Measurements from ENCODE around the gene ACTMAP. TPM values are rescaled to one million over a fixed set of nuclear protein-coding genes. Genes with fewer than 3 reads are reported as not detected.

The ACTMAP gene
- total and polyA plus RNA-seq, 8 donors: 10.3 to 17.6 (median 14.0) TPM

- Histone ChIP-seq H3K27me3 (no peaks in the 10 kb centered on the region), H3K4me3 (peak overlapping the region; percentile 61 to 91), H3K36me3 (peaks cover 0 to 19% of the 10 kb centered on the region in 2 donors), H3K27ac (peak overlapping the region; percentile 92 to 94), H3K4me1 (peaks cover 39 to 79% of the 10 kb centered on the region in 2 donors), H3K9me3 (no peaks in the 10 kb centered on the region)
- TF ChIP-seq CTCF (IDR thresholded peaks at IDR 0.05): no peak
- intact Hi-C loops (cut with DNase I): no loop called here
- no peak for ATAC-seq
- peak in 1 of 4 donors; percentile 14 for DNase-seq
Observed at GRCh38 chr19:40717325-40717879, 32.9 kb downstream of the ACTMAP start.

- H3K9me3 ChIP-seq: no peaks in the 10 kb centered on the region
- H3K4me3 ChIP-seq: peak within 1 kb of the TSS; percentile 61 to 91
- ATAC-seq: peak; percentile 72
- peaks cover 35 to 72% of the 10 kb centered on the region in 2 donors for H3K4me1 ChIP-seq
- DNase-seq: peak; percentile 98 to 100 (median 100)
- TF ChIP-seq CTCF (IDR thresholded peaks at IDR 0.05): peak in 1 of 2 donors; percentile 20
- peak within 1 kb of the TSS; percentile 92 to 94 for H3K27ac ChIP-seq
- intact Hi-C loops (cut with DNase I): no loop called here
- no peaks in the 10 kb centered on the region for H3K27me3 ChIP-seq
- peaks cover 0 to 13% of the 10 kb centered on the region in 2 donors for H3K36me3 ChIP-seq
Observed at GRCh38 chr19:40716482-40717324, 33.6 kb downstream of the ACTMAP start, which contains the start of the genes COQ8B and ITPKC. TSS of gene COQ8B (minus strand) at chr19:40716886. CDS start at chr19:40714632, 2,254 bp downstream. TSS of gene ITPKC (plus strand) at chr19:40717112. CDS start at chr19:40717136, 24 bp downstream.

GRCh38 chr19:40716031-40716481 is 34.2 kb downstream of the ACTMAP start:
- peak overlapping the region; percentile 92 to 94 for H3K27ac ChIP-seq
- H3K4me3 ChIP-seq: peak overlapping the region; percentile 61 to 91
- no peak for TF ChIP-seq CTCF (IDR thresholded peaks at IDR 0.05)
- ATAC-seq: no peak
- DNase-seq: peak in 1 of 4 donors; percentile 42
- H3K4me1 ChIP-seq: peaks cover 29 to 65% of the 10 kb centered on the region in 2 donors
- no peaks in the 10 kb centered on the region for H3K9me3 ChIP-seq
- intact Hi-C loops (cut with DNase I): no loop called here
- H3K27me3 ChIP-seq: no peaks in the 10 kb centered on the region
- H3K36me3 ChIP-seq: peaks cover 0 to 12% of the 10 kb centered on the region in 2 donors

- DNase-seq: peak; percentile 91 to 97 (median 94)
- peaks cover 16 to 51% of the 10 kb centered on the region in 2 donors for H3K4me1 ChIP-seq
- H3K4me3 ChIP-seq: peak overlapping the region; percentile 61 to 91
- H3K36me3 ChIP-seq: peaks cover 0 to 24% of the 10 kb centered on the region in 2 donors
- H3K27me3 ChIP-seq: no peaks in the 10 kb centered on the region
- no peak for TF ChIP-seq CTCF (IDR thresholded peaks at IDR 0.05)
- no peaks in the 10 kb centered on the region for H3K9me3 ChIP-seq
- ATAC-seq: peak; percentile 76
- H3K27ac ChIP-seq: peak overlapping the region; percentile 92 to 94
- intact Hi-C loops (cut with DNase I): no loop called here
Observed at GRCh38 chr19:40714441-40715299, 35.6 kb downstream of the ACTMAP start.

All from left lung (tissue), 10 donors.